Stimulated activated CD8-positive, alpha-beta memory T cell treated with anti-CD3 and anti-CD28 coated beads, Interleukin-15, amount 100 ng/mL, for 4 hours (primary cell): Measurements from ENCODE around the gene ADARB2.

Experiments used
- DNase-seq, 2 donors: peaks; one replicate each; pipeline ENCODE4 v3.0.0-alpha.2; 2020; ENCODE audit warnings: low read depth in 2 of 2

The ADARB2 gene

GRCh38 chr10:1374511-1375345 lies 362.6 kb downstream of the ADARB2 start:
- no peak for DNase-seq

- no peak for DNase-seq
These were observed 364.0 kb downstream of the ADARB2 start for GRCh38 chr10:1373287-1373686.

GRCh38 chr10:1372212-1372611 lies 365.1 kb downstream of the ADARB2 start:
- DNase-seq, result no peak

- no peak for DNase-seq
These were observed 367.0 kb downstream of the ADARB2 start for GRCh38 chr10:1370298-1370697.

DNA sequence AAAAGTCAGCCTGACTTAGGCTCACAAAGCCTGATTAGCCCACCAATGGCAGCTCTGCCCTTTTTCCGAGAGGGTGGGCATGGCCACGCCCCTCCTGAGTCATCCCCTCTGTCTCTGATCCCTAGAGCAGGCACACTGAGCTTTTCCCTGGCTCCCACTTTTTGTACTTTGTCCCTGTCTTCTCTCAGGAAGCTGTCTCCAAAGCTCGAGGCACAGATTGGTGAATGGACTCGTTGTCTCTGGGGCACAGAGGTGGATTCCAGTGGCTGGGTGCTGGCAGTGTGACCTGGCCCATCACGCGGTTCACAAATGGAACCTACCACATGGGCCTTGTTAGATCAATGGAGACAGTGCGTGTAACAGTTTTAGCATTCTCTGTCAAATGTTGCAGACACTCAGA lies 367.7 kb downstream of the ADARB2 start:
- no peak for DNase-seq

DNA sequence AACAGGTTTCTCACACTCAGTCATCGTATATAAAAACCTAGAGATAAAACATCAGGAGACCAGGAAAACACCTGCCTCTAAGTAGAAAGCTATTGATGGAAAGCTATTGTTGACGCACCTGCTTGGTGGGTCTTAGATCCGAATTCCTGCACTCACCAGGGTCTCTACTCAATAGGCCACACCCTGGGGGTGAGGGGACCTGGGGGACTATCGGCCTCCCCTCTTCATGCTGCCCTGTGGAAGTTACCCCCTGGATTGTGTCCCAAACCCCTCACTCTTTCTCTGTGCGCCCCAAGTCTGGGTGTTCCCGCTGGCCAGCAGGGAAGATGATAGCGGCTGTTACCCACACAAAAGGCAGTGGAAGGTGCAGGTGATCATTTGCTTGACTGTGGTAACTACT lies 368.1 kb downstream of the ADARB2 start:
- DNase-seq, result no peak

DNA sequence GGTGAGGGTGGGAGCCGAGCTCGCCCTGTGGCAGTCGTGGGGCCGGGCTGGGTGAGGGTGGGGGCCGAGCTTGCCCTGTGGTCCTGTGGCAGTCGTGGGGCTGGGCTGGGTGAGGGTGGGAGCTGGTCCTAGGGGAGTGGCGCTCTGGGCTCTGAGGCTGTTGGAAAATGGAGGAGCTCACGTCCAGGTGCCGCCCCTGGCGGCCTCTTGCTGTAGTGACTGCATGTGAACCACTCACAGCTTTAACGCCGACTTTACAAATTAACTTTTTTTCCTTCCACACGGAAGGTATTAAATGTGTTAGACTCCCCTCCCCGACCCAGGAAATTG lies 368.5 kb downstream of the ADARB2 start:
- DNase-seq, result no peak

GRCh38 chr10:1367938-1368841 lies 369.1 kb downstream of the ADARB2 start:
- no peak for DNase-seq

GRCh38 chr10:1366811-1367425 lies 370.4 kb downstream of the ADARB2 start:
- DNase-seq, result no peak

- DNase-seq, result no peak
These were observed 371.0 kb downstream of the ADARB2 start for GRCh38 chr10:1366322-1366691.

- DNase-seq, result no peak
These were observed 371.6 kb downstream of the ADARB2 start for GRCh38 chr10:1365540-1366321.

DNA sequence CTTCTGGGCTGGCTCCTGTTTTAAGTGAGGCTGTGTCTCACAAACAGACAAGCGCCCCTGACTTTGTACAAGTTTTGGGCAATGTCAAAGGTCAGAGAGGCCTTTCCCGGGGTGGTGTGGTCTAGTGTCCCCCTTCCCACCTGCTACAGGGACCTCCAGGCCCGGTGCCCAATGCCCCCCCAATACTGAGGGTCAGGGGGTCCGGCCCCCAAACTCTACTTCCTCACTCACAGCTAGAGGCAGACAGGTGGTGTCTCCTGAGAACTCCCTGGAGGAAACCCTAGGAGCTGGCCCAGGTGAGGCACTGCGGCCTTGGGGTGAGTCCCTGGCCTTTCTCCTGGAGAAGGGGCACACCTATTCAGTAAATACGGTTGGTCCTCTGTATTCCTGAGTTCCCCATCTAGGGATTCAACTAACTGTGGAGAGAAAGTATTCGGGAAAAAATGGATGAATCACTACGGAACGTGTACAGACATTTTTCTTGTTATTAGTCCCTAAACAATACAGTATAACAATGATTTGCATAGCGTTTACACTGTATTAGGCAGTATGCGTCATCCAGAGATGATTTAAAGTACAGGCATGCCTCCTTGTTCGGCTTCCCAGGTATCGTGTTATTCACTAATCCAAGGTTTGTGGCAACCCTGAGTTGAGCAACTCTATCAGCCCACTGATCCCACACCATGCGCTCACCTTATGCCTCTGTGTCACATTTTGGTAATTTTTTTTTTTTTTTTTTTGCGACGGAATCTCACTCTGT lies 373.0 kb downstream of the ADARB2 start:
- DNase-seq, result no peak

GRCh38 chr10:1363446-1364121 lies 373.7 kb downstream of the ADARB2 start:
- DNase-seq, result no peak

DNA sequence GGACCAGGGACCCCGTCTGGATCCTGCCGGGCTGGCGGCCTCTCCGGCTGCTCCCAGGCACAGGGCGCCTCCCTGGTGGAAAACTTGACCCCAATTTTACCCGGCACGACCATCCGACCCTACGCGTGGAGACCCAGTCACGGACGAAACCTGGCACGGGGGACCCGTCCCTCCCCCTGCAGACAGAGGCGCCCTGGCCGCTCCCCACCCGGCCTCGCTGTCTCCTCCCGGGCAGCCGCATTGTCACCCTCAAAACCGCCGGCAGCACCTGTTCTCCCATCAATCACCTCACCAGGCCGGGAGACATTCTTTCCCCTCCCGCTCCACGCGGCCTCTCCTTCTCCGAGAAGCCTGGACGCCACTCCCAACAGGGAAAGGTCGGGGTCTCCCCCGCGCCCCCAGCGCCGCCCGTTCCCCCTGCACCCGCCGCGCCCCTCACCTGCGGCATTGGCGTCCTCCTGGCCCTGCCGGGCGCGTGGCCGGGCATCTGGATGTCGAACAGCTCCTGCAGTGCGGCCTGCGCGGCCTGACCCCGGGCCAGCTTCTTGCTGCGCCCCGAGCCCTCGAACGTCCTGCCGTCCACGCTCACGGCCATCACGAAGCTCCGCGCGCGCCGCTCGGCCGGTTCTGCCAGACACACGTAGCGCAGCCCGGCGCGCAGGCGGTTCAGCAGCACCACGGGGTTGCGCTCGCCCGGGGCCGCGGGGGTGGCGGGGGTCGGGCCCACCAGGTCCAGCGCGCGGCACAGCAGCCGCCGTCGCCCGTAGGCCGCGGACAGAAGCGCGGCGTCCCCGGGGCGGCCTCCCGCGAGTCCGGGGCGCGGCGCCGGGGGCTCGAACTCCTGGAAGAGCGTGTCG lies 374.5 kb downstream of the ADARB2 start:
- no peak for DNase-seq

DNA sequence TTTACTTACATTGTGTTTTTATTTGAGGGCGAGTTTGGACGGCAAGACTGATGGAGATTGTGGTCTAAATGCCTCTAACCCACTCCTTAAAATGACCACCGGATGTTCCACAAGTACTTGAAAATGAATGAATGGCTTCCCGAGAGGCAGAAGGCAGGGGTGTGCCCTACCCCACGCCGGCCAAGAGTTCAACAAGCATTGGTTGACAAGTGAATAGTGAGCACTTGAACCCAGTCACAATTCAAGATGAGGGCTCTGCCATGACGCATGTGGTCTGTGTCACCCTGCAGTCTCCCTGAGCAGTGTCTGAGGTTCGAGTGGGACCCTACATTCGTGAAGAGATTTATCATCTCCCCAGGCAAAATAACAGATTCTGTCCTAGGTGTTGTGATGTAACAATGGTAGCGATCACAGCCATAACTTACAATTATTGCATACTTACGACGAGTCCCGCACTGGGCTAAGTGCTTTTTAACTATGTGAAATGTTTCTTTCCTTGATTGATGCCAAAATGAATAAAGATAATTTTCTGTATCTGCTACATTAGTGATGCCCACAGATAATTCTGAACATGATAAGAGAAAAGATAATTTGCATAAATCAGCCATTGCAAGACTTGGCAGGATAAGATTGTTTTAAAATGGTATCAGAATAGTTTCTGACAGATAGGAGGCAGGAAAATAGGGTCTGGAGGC lies 375.8 kb downstream of the ADARB2 start:
- no peak for DNase-seq

- no peak for DNase-seq
These were observed 376.7 kb downstream of the ADARB2 start for GRCh38 chr10:1360558-1361164.

- no peak for DNase-seq
These were observed 377.2 kb downstream of the ADARB2 start for GRCh38 chr10:1360011-1360557.

DNA sequence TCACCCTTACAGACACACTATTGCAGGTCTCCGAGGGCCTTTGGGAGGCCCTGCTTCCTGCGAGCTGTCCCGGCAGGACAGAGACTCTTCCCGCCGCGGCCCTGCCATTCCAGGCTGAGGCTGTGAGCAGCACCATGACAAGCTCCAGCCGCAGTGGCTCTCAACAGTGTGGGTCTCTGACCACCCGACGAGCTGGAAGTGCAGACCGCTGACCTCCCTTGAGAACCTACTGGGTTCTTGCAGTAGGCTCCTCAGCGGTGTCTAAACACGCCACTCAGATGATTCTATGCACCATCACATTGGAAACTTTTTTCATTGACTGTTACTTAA lies 377.7 kb downstream of the ADARB2 start:
- no peak for DNase-seq
